H1 (cell line): ENCODE measurements around the gene GALP. TPM values are rescaled to one million over a fixed set of nuclear protein-coding genes. Genes with fewer than 3 reads are reported as not detected.
"Not testable (repeated sequence)": the region's sequence is repeated elsewhere in the genome, so short reads cannot be mapped to it uniquely, and the experiment has no call there.

Experiments
- CTCF ChIA-PET: fragments of 300-600 bp; sonication (Branson Sonifier 250); formaldehyde crosslinking; loops from one replicate; lab custom pipeline; 2021; ENCODE audit not compliant: partially characterized antibody; lab: Charles Lee
- POLR2A ChIA-PET: fragments of 300-600 bp; sonication (Branson Sonifier 250); formaldehyde crosslinking; loops from one replicate; lab custom pipeline; 2021; ENCODE audit warnings: inconsistent platforms; ENCODE audit not compliant: partially characterized antibody; lab: Charles Lee
- DNase-seq, 2 experiments: peaks; one replicate each; pipeline versions ENCODE4 v3.0.0 to v3.0.0-alpha.2; 2010 to 2022; ENCODE audit warnings: low spot score in 2 of 2, low read depth in 1 of 2, mixed read lengths in 1 of 2
- FAIRE-seq: peaks from 2 replicates; lab custom pipeline; 2011; peaks lifted over from hg19 to GRCh38; lab: Jason Lieb, UNC
- H2AFZ ChIP-seq: 2 replicates; pipeline ENCODE4 v1.8.1; 2012; ENCODE audit warnings: low read length, inconsistent platforms
- H2AK5ac ChIP-seq: 2 replicates; pipeline ENCODE4 v1.6.1; 2013; ENCODE audit warnings: low read depth, low read length
- H2BK120ac ChIP-seq: replicated peaks from 2 replicates; pipeline ENCODE3; 2013; ENCODE audit warnings: low read depth, low read length, inconsistent platforms
- H2BK12ac ChIP-seq: 2 replicates; pipeline ENCODE4 v1.6.1; 2013; ENCODE audit warnings: low read depth, low read length
- H2BK15ac ChIP-seq: 2 replicates; pipeline ENCODE4 v1.6.1; 2013; ENCODE audit warnings: low read length
- H2BK20ac ChIP-seq: 2 replicates; pipeline ENCODE4 v1.6.1; 2013; ENCODE audit warnings: low read length
- H2BK5ac ChIP-seq: 2 replicates; pipeline ENCODE4 v1.6.1; 2013; ENCODE audit warnings: low read depth, low read length
- H3K14ac ChIP-seq: 2 replicates; pipeline ENCODE4 v1.6.1; 2013; ENCODE audit warnings: inconsistent platforms; ENCODE audit not compliant: insufficient read length
- H3K18ac ChIP-seq: 2 replicates; pipeline ENCODE4 v1.6.1; 2013; ENCODE audit warnings: low read length; ENCODE audit errors: extremely low read depth
- H3K23ac ChIP-seq: 2 replicates; pipeline ENCODE4 v1.6.1; 2013; ENCODE audit warnings: inconsistent platforms; ENCODE audit not compliant: insufficient read length
- H3K23me2 ChIP-seq: 2 replicates; pipeline ENCODE4 v1.6.1; 2013; ENCODE audit warnings: low read depth, low read length
- H3K27ac ChIP-seq: 2 replicates; pipeline ENCODE4 v1.6.1; 2011; ENCODE audit warnings: low read depth, low read length, inconsistent platforms
- H3K27me3 ChIP-seq, 4 experiments: replicated peaks in 1 of 4; 1 replicate in 1 of 4; 2 replicates in 3 of 4; pipeline versions ENCODE4 v1.6.1 to v1.8.1; 2011 to 2013; ENCODE audit warnings: low read length in 3 of 4, mild to moderate bottlenecking in 3 of 4, inconsistent platforms in 2 of 4, mixed read lengths in 2 of 4, moderate library complexity in 1 of 4; ENCODE audit not compliant: control insufficient read depth in 3 of 4, insufficient read depth in 3 of 4; ENCODE audit errors: extremely low read depth in 1 of 4
- H3K36me3 ChIP-seq, 4 experiments: 2 replicates each; pipeline versions ENCODE4 v1.6.1 to v1.8.1; 2011 to 2013; ENCODE audit warnings: mild to moderate bottlenecking in 4 of 4, low read length in 3 of 4, moderate library complexity in 2 of 4, control low read depth in 1 of 4, inconsistent platforms in 1 of 4; ENCODE audit not compliant: insufficient read depth in 4 of 4, control insufficient read depth in 2 of 4
- H3K4ac ChIP-seq: replicated peaks from 2 replicates; pipeline ENCODE3; 2013; ENCODE audit warnings: low read length, low read depth, mixed read lengths, inconsistent platforms; ENCODE audit not compliant: insufficient read length
- H3K4me1 ChIP-seq, 4 experiments: replicated peaks in 1 of 4; 1 replicate in 1 of 4; 2 replicates in 3 of 4; pipeline versions ENCODE4 v1.6.1 to v1.8.1; 2011 to 2013; ENCODE audit warnings: low read length in 3 of 4, inconsistent platforms in 2 of 4, mixed read lengths in 1 of 4; ENCODE audit not compliant: insufficient read depth in 4 of 4, control insufficient read depth in 3 of 4
- H3K4me2 ChIP-seq, 2 experiments: 2 replicates each; pipeline versions ENCODE4 v1.6.1 to v1.8.1; 2011 to 2013; ENCODE audit warnings: low read depth in 2 of 2, low read length in 2 of 2, control low read depth in 1 of 2, inconsistent platforms in 1 of 2, mild to moderate bottlenecking in 1 of 2; ENCODE audit not compliant: insufficient read depth in 1 of 2
- H3K4me3 ChIP-seq, 4 experiments: fragments of 200-600, 300-600 bp in 1 of 4; sonication (generic), shearing (Covaris generic), sonication (Bioruptor Twin) in 1 of 4; 2 replicates each; pipeline versions ENCODE4 v1.5.1 to v1.8.1; 2011 to 2016; ENCODE audit warnings: low read length in 4 of 4, low read depth in 3 of 4, control low read depth in 2 of 4, inconsistent platforms in 2 of 4, mild to moderate bottlenecking in 2 of 4, mixed read lengths in 1 of 4, moderate library complexity in 1 of 4; ENCODE audit not compliant: insufficient read depth in 2 of 4; ENCODE audit errors: extremely low read depth in 1 of 4
- H3K56ac ChIP-seq: replicated peaks from 2 replicates; pipeline ENCODE3; 2013; ENCODE audit warnings: low read depth, mild to moderate bottlenecking, mixed read lengths, low read length, inconsistent platforms; ENCODE audit not compliant: insufficient read length
- H3K79me1 ChIP-seq: 2 replicates; pipeline ENCODE4 v1.6.1; 2013; ENCODE audit warnings: low read depth, low read length, control low read depth
- H3K79me2 ChIP-seq, 2 experiments: 2 replicates each; pipeline versions ENCODE4 v1.6.1 to v1.8.1; 2012 to 2013; ENCODE audit warnings: low read length in 2 of 2, mild to moderate bottlenecking in 2 of 2, inconsistent platforms in 1 of 2; ENCODE audit not compliant: insufficient read depth in 2 of 2, control insufficient read depth in 1 of 2
- H3K9ac ChIP-seq, 4 experiments: replicated peaks in 1 of 4; 1 replicate in 1 of 4; 2 replicates in 3 of 4; pipeline versions ENCODE4 v1.6.1 to v1.8.1; 2011 to 2013; ENCODE audit warnings: low read depth in 3 of 4, low read length in 3 of 4, control low read depth in 2 of 4, mild to moderate bottlenecking in 2 of 4, moderate library complexity in 2 of 4, inconsistent platforms in 1 of 4; ENCODE audit errors: extremely low read depth in 1 of 4
- H3K9me3 ChIP-seq, 2 experiments: 2 replicates each; pipeline versions ENCODE4 v1.6.1 to v1.8.1; 2012 to 2013; ENCODE audit warnings: mild to moderate bottlenecking in 2 of 2, moderate library complexity in 2 of 2, control low read depth in 1 of 2, inconsistent platforms in 1 of 2, low read depth in 1 of 2, low read length in 1 of 2, mixed read lengths in 1 of 2; ENCODE audit not compliant: insufficient read depth in 2 of 2
- H4K20me1 ChIP-seq, 2 experiments: replicated peaks in 1 of 2; 2 replicates each; pipeline versions ENCODE3 to v1.8.1; 2011 to 2013; ENCODE audit warnings: inconsistent platforms in 2 of 2, low read length in 2 of 2, mild to moderate bottlenecking in 1 of 2; ENCODE audit not compliant: insufficient read depth in 2 of 2, control insufficient read depth in 1 of 2
- H4K5ac ChIP-seq: 2 replicates; pipeline ENCODE4 v1.6.1; 2013; ENCODE audit warnings: low read length, low read depth, mixed read lengths, inconsistent platforms; ENCODE audit not compliant: insufficient read length
- H4K8ac ChIP-seq: 2 replicates; pipeline ENCODE4 v1.8.0; 2013; ENCODE audit warnings: mild to moderate bottlenecking, moderate library complexity, low read length, inconsistent platforms; ENCODE audit not compliant: insufficient read depth; ENCODE audit errors: extremely low read depth
- H4K91ac ChIP-seq: replicated peaks from 2 replicates; pipeline ENCODE3; 2013; ENCODE audit warnings: low read length, mixed read lengths, inconsistent platforms; ENCODE audit not compliant: insufficient read length
- CTCF ChIP-seq, 3 experiments: IDR thresholded peaks; 1 replicate in 2 of 3; 2 replicates in 1 of 3; pipeline versions ENCODE4 v1.5.1 to v1.6.1; 2011; ENCODE audit warnings: low read length in 3 of 3, mild to moderate bottlenecking in 3 of 3, inconsistent platforms in 2 of 3, low read depth in 1 of 3, moderate library complexity in 1 of 3; ENCODE audit not compliant: insufficient read depth in 1 of 3; ENCODE audit errors: control extremely low read depth in 1 of 3
- RAD21 ChIP-seq, 2 experiments: IDR thresholded peaks in 1 of 2; conservative IDR thresholded peaks in 1 of 2; 2 replicates each; pipeline ENCODE4 v1.6.1; 2011; ENCODE audit warnings: low read depth in 2 of 2, low read length in 2 of 2, improper control_type of control experiment in 1 of 2, inconsistent platforms in 1 of 2, mild to moderate bottlenecking in 1 of 2, moderate library complexity in 1 of 2
- WGBS, 2 experiments: shearing (Covaris generic) in 1 of 2; methylation state at CpG; one replicate each; pipeline versions ENCODE4 v1.1.6 to v1.1.7; 2013 to 2015; ENCODE audit warnings: low lambda C conversion rate in 2 of 2, mixed read lengths in 2 of 2, inconsistent platforms in 1 of 2, low coverage in 1 of 2, missing lambda C conversion rate in 1 of 2; ENCODE audit not compliant: insufficient replicate concordance in 2 of 2, insufficient coverage in 1 of 2, insufficient read length in 1 of 2; ENCODE audit errors: extremely low coverage in 1 of 2, missing lambda C conversion rate in 1 of 2; 5-methylcytosine and 5-hydroxymethylcytosine counted together
- polyA plus RNA-seq, 7 experiments: library from polyadenylated mRNA; depleted of rRNA in 3 of 7; stranded (reverse) in 5 of 7; unstranded in 2 of 7; fragments of >200 nt in 5 of 7; fragments of 200-250 nt in 2 of 7; gene quantifications; 1 replicate in 5 of 7; 2 replicates in 1 of 7; 4 replicates in 1 of 7; pipeline versions ENCODE4 v1.2.1 to v1.2.3, GENCODE V29; 2011 to 2013; ENCODE audit warnings: missing spikeins in 2 of 7, mixed read lengths in 2 of 7
- total RNA-seq: library from RNA; stranded (reverse); fragmentation: NEBNext Ultra II Directional; extraction: Animal tissue kit (Norgen Biotek cat#: 25700); gene quantifications from 2 replicates; pipeline ENCODE4 v1.2.1, GENCODE V29; 2021

GALP gene
- total and polyA plus RNA-seq, 2 of the 8 experiments (the other 6 are each of a cell fraction or from before 2014, with no cell fraction given): 0.14 TPM; not detected in 1

DNA sequence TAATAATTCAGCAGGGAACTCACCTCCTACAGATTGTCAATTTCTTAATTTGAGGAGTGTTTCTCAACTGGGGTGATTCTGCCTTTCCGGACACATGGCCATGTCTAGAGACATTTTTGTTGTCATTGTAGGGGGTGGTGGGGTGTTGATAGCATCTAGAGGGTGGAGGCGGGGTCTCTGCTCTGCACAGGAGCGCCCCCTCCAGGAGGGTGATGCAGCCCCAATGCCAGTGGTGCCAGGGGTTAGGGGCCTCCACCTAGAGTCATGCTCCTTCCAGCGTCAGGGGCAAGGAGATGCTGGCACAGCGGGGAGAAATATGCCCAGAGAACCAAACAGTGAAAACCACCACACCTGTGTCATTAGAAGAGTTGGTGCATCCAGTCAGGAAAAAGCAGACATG, 31.8 kb downstream of the GALP start:
- H3K79me2 ChIP-seq, DNase-seq, H3K27me3 ChIP-seq, H2BK5ac ChIP-seq, H3K56ac ChIP-seq, H3K79me1 ChIP-seq, H3K36me3 ChIP-seq, H2BK15ac ChIP-seq, FAIRE-seq, H2BK20ac ChIP-seq, H2BK120ac ChIP-seq, H3K27ac ChIP-seq, H3K4me3 ChIP-seq, H4K5ac ChIP-seq, H3K18ac ChIP-seq, H3K14ac ChIP-seq, H3K4me1 ChIP-seq, H3K9me3 ChIP-seq, H2AK5ac ChIP-seq, H4K8ac ChIP-seq, H2BK12ac ChIP-seq, H4K20me1 ChIP-seq, H3K4me2 ChIP-seq, H3K23me2 ChIP-seq, H3K4ac ChIP-seq, H3K23ac ChIP-seq, H3K9ac ChIP-seq, POLR2A ChIA-PET, H2AFZ ChIP-seq, H4K91ac ChIP-seq: not testable (repeated sequence)
- CTCF ChIA-PET: interaction anchor here (1.1 to 1.7 kb wide), 3 partner anchors 8 to 17 kb away, joined by 4 to 6 read pairs (median 4); no protein-coding TSS in a partner anchor
- 90% methylated on average over 3 of the region's 5 CpGs; no CpG with 5 or more reads in 1 of the 2 experiments for WGBS, 2 experiments
- TF ChIP-seq CTCF (IDR thresholded peaks at IDR 0.05; ENCODE audit: control extremely low read depth in 1 of 3, insufficient read depth in 1 of 3, low read depth in 1 of 3, low read length in 3 of 3): peak; percentile 11 to 24 (median 13); a peak in 2 of 4 replicates
- peak; percentile 6 to 17; a peak in 2 of 4 replicates for TF ChIP-seq RAD21 (IDR thresholded peaks at IDR 0.05 in 1 of 2, conservative IDR thresholded peaks at IDR 0.05 in 1 of 2; ENCODE audit: low read depth in 2 of 2, low read length in 2 of 2)
